NOMO-1 (cell line): ENCODE data around the gene UNC80.
"Not testable (repeated sequence)": the region's sequence is repeated elsewhere in the genome, so short reads cannot be mapped to it uniquely, and the experiment has no call there.

Source experiments
- DNase-seq, 2 experiments: peaks; one replicate each; lab custom pipeline; 2025; ENCODE audit not compliant: unreplicated experiment in 2 of 2; lab: John Stamatoyannopoulos, UW

The UNC80 gene

DNA sequence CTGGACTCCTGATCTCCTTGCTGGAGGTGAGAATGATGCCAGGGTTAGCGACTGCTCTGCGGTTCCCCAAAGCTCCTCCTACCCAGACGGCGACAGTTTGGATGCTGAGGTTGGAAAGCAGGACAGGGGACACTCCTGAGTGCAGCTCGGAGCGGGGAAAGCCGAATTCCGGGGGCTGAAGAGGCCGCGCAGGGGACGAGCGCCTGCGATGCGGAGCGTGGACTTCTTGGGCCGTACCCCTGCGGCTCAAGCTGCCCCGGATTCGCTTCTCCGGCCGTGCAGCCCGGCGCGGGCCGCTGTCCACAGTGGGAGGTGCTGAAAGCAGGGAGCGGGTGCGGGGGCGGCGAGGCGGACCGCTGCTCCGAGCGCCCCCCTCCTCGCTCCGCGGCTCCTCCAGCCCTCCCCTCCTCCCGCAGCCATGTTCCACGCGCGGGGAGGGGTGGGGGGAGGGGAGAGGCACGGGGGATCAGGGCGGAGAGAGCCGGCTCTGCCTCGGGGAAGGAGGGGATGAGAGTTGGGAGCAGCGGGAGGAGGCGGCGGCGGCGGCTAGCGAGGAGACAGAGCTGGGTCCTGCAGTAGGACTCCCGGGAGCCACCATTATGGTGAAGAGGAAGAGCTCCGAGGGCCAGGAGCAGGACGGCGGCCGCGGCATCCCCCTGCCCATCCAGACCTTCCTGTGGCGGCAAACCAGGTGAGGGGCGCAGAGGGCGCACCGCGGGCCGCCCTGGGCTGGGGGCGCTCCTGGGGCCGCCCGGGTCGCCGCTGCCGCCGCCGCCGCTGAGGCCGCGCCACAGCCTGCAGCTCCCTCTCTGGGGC is at the start of gene UNC80:
Gene UNC80 (plus strand): TSS at position 359 of the 816 bp plus-strand sequence. CDS start 241 bp downstream, at position 600.
- DNase-seq = no peak

DNA sequence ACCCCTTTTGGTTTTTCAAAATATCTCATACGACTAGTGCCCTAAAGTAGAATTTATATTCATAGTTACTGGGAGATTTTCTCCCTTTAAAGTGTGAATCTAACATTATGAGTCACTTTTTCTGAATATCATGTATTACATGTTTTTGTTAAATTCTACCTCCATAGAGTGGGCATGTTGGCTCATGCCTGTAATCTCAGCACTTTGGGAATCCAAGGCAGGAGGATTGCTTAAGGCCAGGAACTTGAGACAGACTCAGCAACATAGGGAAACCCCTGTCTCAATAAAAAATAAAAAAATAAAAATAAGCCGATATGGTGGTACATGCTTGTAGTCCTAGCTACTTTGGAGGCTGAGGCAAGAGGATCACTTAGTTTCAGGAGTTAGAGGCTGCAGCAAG is 45.3 kb upstream of the UNC80 start:
- no peak for DNase-seq

DNA sequence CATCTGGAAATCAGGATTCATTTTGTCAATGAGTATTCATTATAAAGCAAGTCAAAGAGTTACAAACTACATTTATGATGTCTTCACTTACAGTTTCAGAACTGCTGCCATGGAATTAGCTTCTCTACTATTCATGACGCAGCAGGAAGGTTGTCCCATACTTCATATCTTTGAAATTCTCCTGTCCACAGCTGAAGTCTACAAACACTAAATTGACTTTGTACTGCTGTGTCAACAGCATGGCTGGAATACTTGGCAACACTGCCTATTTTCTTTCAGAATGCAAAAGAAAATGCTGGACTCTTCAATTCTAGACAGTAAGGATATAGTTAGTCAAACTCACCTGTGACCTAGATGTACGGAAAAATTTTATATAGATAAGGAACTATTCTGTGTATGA is 44.6 kb upstream of the UNC80 start:
- no peak for DNase-seq

DNA sequence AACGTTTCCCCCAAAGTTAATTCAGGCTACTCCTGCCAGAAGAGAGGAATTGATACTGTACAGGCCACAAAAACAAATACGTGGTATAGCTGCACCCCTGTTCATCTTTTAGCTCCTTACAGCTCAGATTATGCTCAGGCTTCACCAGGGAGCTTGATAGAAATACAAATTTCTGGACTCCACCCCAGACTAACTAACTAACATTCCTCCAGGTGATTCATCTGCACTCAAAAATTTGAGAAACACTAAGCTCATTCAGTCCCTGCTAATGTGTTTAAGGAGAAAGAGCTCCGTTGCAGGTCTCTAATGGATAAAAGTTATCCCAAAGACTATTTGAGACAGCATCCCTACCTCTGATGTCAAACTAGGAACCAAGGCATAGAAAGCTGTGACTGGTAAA is 36.8 kb upstream of the UNC80 start:
- no peak for DNase-seq

GRCh38 chr2:209741953-209742352 is 29.7 kb upstream of the UNC80 start:
- DNase-seq = no peak

GRCh38 chr2:209753020-209753419 is 18.6 kb upstream of the UNC80 start:
- DNase-seq = no peak

DNA sequence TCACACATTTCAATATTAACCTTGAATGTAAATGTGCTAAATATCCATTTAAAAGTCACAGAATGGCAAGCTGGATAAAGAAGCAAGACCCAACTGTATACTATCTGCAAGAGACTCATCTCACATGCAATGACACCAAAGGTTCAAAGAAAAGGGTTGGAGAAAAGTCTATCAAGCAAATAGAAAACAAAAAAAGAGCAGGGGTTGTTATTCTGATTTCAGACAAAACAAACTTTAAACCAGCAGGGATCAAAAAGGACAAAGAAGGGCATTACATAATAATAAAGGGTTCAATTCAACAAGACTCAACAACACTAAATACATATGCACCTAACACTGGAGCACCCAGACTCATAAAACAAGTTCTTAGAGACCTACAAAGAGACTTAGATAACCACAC is 14.5 kb upstream of the UNC80 start:
- no peak for DNase-seq

GRCh38 chr2:209761566-209761965 is 10.1 kb upstream of the UNC80 start:
- no peak for DNase-seq

DNA sequence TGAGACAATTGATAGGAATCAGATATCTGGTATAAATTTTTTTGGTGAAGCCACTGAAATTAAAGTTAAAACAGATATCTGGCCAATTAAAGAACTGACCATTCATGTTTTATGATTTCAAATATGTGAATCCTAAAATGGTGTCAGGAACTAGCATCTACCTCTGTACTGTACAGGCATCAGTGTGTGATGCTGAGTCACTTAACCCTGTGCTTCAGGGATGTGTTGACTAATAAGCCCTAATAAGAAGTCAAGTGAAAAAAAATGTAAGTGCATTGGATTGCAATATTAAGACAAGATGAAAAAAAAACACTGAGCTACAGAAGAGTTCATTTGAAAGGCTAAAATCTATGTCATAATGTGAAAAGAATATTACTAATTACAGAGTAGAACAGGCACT is 9.1 kb upstream of the UNC80 start:
- no peak for DNase-seq

DNA sequence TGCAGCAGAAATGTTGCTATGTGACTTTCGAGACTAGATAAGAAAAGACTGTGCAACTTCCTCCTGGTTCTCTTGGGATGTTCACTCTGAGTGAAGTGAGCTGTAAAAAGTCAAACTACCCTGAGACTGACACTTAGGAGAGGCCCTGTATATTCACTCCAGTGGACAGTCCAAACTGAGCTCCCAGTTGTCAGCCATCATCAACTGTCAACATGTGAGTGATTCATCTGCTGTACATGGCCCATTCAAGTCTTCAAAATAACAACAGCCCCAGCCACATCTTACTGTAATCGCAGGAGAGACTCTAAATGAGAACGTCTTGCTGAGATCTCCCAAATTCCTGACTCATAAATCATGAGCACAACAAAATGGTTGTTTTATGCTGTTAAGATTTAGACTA is 8.5 kb upstream of the UNC80 start:
- no peak for DNase-seq

DNA sequence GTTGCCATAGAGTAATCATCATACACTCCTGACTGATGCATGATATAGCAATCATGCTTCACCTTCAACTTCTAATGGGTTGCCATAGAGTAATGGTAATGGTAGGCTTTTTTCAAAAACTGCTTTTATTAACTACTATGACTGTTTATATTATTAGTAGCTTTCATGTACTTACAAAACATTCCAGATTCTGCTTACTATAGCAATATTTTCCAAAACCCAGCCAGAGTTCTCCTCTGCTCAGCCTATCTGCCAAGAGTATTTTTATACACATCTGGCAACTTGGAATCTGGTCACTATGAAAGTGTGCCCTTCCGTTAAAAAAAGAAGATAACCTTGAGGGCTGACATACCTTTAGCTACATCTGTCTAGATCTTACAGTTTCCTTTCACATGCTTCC is 5.0 kb upstream of the UNC80 start:
- DNase-seq = no peak

DNA sequence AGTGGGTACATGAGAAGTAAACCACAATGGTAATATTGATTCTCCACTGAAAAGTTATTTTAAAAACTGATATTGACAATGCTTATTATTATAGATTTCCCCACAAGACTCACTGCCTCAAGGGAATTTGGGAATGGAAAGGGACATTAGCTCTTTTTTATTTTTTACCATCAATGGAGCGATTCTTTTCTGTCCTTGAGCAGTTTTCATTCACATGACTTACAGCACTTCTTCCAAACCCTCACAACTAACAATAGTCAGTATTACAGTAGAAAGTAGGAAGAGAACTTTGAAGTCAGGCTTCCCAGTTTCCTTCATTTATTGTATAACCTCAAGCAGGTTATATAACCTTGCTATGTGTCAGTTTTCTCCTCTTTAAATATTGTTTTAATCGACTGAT is 4.3 kb upstream of the UNC80 start:
- no peak for DNase-seq

DNA sequence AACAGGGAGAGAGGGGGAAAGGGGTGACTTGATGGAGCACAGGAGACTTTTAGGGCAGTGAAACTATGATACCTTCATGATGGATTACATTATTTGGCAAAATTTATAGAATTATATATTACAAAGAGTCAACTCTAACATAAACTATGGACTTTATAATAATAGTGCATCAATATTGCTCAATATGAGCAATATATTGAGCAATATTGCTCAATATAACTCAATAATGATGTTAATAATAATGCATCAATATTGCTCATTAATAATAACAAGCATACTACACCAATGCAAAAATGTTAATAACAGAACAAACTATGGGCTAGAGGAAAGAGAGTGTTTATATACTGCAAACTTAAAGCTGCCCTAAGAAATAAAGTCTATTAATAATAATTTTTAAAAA is 3.1 kb upstream of the UNC80 start:
- DNase-seq = no peak

GRCh38 chr2:209772290-209772685 is 656 bp downstream of the UNC80 start:
- DNase-seq = no peak

DNA sequence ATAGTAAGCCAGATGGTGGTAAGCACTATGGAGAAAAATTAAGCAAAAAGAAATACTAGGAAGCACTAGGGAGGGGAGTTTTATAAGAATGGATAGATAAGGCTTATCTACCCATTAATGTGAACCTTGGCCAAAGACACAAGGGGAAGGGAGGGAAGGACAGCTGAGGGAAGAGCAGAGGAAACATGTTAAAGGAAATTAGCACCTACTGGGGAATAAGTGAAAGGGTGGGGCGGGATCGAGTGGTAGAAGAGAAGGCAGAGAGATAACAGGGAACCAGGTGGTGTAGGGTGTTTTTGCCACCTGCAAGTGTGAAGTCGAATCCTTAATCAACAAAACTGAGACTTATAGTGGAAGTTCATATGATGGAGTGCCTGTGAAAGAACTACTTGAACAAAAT is 1.7 kb downstream of the UNC80 start:
- no peak for DNase-seq

- no peak for DNase-seq
These were observed 15.8 kb downstream of the UNC80 start for GRCh38 chr2:209787416-209787815.

- DNase-seq = no peak
These were observed 17.3 kb downstream of the UNC80 start for GRCh38 chr2:209788925-209789324.

GRCh38 chr2:209790066-209790728 is 18.6 kb downstream of the UNC80 start:
- peak; percentile 1 to 45 for DNase-seq

DNA sequence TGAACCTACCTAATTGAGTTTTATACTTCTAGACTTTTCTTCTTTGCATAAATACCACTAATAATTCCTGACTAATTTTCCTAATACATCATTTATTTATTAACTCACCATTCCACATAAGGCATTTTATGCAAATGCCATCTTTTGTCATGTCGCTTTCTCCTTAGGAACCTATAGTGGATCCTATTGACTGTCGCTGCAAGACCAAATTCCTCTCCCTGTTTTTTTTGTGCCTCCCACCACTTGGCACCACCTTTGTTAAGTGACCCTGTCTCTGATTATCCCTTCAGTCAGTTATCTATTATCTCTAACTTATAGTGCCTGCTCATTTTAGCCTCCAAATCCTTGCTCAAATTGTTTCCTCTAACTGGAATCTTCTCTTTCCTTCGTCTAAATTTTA is 19.5 kb downstream of the UNC80 start:
- DNase-seq = no peak

- DNase-seq = not testable (repeated sequence)
These were observed 23.8 kb downstream of the UNC80 start for GRCh38 chr2:209795425-209795824.

DNA sequence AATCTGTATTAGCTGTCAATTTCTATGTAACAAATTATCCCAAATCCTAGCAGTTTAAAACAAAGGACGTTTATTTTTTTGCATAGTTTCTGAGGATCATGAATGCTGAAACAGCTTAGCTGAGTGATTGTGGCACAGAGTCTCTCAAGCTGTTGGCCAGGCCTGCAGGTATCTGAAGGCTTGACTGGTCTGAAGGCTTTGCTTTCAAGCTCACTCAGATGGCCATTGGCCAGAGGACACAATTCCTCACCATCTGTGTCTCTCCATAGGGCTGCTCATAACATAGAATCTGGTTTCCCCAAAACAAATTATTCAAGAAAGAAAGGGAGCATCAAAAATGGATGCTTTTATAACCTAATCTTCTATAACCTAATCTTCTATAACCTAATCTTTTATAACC is 33.7 kb downstream of the UNC80 start:
- no peak for DNase-seq

GRCh38 chr2:209806318-209806717 is 34.7 kb downstream of the UNC80 start:
- no peak for DNase-seq
